ENCODE measurements around the gene SLC37A1.

Gene SLC37A1

GRCh38 chr21:42594616-42595282, 81.1 kb downstream of the SLC37A1 start:
- H3K4me3 ChIP-seq (ENCODE audit: low read depth, low read length): no peak overlapping the region
- DNase-seq (ENCODE audit: low read depth): no peak
- TF ChIP-seq CTCF (IDR thresholded peaks at IDR 0.05; ENCODE audit: insufficient read depth, low read depth, low read length, missing control alignments): no peak

GRCh38 chr21:42595283-42596187, 81.9 kb downstream of the SLC37A1 start:
- no peak for DNase-seq (ENCODE audit: low read depth)
- H3K4me3 ChIP-seq (ENCODE audit: low read depth, low read length): no peak overlapping the region
- no peak for TF ChIP-seq CTCF (IDR thresholded peaks at IDR 0.05; ENCODE audit: insufficient read depth, low read depth, low read length, missing control alignments)

GRCh38 chr21:42596657-42597056, 83.0 kb downstream of the SLC37A1 start:
- TF ChIP-seq CTCF (IDR thresholded peaks at IDR 0.05; ENCODE audit: insufficient read depth, low read depth, low read length, missing control alignments): no peak
- DNase-seq (ENCODE audit: low read depth): no peak

GRCh38 chr21:42597487-42598158, 84.0 kb downstream of the SLC37A1 start:
- no peak for TF ChIP-seq CTCF (IDR thresholded peaks at IDR 0.05; ENCODE audit: insufficient read depth, low read depth, low read length, missing control alignments)
- DNase-seq (ENCODE audit: low read depth): peak; percentile 70
- H3K4me3 ChIP-seq (ENCODE audit: low read depth, low read length): no peak overlapping the region

More at GRCh38 chr21:42596657-42597056, 83.0 kb downstream of the SLC37A1 start:
- H3K4me3 ChIP-seq (ENCODE audit: low read depth, low read length): no peak overlapping the region

GRCh38 chr21:42598159-42598735, 84.6 kb downstream of the SLC37A1 start:
- DNase-seq (ENCODE audit: low read depth): no peak
- no peak overlapping the region for H3K4me3 ChIP-seq (ENCODE audit: low read depth, low read length)
- TF ChIP-seq CTCF (IDR thresholded peaks at IDR 0.05; ENCODE audit: insufficient read depth, low read depth, low read length, missing control alignments): no peak

GRCh38 chr21:42599486-42599885, 85.8 kb downstream of the SLC37A1 start:
- no peak for DNase-seq (ENCODE audit: low read depth)
- no peak for TF ChIP-seq CTCF (IDR thresholded peaks at IDR 0.05; ENCODE audit: insufficient read depth, low read depth, low read length, missing control alignments)
- no peak overlapping the region for H3K4me3 ChIP-seq (ENCODE audit: low read depth, low read length)

Measured in GM12865 (cell line).